Measurements from ENCODE around the gene GABRR1.

Gene GABRR1

DNA sequence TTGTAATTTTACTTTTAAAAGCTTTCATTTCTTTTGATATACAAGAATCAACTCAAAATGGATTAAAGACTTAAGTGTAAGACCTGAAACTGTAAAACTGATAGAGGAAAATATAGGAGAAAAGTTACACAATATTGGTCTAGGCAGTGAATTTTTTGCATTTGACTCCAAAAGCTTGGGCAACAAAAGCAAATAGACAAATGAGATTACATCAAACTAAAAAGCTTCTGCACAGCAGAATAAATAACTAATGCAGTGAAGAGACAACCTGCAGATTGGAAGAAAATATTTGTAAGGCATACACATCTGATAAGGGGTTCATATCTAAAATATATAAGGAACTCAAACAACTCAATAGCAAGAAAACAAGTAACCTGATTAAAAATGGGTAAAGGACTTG is 3.0 kb downstream of the GABRR1 start:
- no peak for DNase-seq

DNA sequence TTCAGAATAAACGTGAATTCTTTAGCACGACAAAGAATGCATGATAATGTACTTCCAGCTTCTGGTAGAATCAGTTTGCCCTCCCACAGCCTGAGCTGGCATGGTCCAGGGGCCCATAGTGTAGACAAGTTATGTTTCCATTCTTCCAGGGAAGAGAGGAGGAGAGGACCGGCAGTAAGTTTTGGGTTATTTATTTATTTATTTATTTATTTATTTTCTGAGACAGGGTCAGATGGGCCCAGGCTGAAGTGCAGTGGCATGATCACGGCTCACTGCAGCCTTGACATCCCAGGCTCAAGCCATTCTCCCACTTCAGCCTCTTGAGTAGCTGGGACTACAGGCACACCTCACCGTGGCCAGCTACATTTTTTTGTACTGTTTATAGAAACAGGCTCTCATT is 4.7 kb downstream of the GABRR1 start:
- DNase-seq, result no peak

DNA sequence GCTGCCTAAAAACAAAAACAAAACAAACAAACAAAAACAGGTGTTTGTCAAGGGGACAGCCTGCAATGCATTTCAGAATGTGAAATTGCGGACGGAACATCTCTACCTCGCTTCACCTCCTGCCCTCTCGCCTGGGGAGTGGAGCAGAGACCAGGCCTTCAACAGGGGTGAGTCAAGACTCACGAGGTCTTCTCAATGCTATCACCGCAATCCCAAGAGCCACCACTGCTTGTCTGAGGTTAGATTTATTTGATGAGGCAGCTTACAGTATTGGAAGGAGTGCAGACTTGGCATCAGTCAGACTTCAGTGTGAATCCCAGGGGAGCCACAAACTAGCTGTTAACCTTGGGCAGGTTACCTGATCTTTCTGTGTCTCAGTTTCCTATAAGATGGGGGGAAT is 7.7 kb downstream of the GABRR1 start:
- DNase-seq, result no peak

DNA sequence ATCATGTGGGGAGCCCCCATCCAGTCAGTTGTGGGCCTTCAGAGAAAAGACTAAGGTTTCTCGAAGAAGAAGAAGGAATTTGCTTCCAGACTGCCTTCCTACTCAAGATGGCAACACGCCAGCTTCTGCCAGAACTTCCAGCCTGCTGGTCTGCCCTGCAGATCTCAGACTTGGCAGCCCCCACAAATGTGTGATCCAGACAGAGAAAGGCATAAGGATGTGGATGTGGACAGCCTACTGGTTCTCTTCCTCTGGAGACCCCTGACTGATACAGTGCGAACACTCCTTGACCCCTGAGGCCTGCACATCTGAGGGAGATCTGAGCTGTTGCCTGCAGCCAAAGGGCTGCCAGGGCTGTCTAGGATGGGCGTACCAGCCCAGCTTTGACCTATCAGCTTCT is 8.6 kb downstream of the GABRR1 start:
- DNase-seq, result no peak

DNA sequence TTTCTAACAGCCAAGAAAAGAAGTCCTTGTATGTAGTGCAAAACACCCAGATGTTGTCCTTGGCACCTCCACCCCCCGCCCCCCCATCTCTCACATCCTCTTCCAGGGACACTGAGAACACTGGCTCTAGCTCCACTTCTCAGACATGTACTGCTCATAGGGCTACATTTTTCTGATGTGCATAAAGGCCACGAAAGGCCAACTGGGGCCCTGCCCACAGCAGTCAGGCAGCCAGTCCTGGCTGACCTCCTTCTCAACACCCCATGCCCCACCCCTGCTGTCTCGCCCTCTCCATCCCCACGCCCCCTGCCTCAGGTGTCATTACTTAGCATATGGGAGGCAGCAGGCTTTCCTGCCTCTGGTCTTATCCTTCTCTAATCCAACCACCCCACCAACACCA is 11.3 kb downstream of the GABRR1 start:
- no peak for DNase-seq

DNA sequence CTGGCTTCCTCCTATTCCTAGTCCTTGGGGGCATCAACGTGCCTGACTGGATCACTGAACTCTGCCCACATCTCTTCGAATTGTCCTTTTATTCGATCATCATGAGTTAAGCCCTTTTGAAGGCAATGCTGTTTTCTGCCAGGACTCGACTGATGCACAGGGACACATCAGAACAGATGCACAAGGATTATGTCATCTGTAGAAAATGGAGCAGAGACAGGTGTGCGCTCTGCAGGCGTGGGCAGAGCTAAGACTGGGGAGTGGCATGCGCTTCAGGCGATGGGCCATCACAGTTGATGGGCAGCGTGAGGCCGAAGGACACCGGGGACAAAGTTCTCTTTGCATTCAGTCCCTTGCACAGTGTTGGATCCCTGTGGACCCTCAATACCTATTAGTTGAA is 13.1 kb downstream of the GABRR1 start:
- no peak for DNase-seq

DNA sequence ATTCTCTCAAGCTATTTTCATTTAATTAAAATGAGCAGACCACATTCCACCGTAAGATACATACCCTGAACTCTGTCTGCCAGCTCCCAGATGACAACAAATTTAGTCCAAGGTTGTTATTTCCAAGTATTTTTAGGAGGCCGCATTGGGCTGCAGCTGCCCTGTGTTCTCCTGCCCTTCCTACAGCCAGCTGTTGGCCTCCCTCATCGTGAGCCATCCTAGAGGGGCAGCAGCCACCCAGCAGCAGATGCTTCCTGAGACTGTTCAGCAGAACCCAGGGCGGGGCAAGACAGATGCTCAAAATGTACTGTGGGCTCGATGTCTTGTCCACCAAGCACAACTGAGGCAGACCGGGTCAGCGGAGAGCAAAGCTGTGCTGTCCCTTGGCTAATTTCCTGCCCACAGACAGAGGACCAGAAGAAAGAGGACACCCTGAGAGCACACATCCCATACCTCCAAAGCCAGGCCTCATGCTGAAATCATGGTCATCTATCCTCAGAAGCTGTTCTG is 16.4 kb downstream of the GABRR1 start:
- DNase-seq, result no peak

DNA sequence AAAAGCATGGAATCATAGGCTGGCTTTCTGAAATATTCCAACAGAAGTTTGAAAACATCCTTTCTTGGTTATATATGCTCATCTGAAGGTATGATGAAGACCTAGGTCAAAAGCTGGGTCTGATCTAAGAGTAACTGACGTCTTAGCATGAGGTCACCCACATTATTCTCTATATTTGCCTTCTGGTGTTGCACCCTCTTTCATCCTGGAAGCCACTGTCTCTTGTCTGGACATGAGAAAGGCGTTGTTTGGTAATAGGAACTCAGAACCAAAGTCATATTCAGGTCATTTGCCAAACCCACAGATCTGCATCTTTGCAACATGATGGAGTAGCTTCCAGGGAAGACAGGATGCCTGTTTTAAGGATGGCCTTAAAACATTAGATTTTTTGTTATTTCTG is 17.6 kb downstream of the GABRR1 start:
- DNase-seq, result no peak

DNA sequence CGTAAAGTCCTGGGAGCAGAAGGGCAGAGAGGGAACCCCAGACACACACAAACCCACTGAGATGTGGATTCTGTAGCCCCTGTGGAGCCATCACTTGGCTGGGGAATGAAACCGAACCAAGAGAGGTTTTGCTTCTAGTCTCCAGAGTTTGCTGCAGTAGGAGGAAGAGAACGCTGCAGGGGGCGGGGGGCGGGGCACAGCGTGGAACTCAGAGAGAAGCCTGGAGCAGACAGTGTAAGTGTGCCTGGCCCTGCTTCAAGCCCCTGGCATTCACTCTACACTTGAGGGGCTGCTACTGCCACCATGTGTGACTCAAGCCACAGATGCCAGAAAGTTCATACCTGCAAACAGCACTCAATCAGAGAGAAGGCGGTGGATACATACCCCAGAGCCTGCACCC is 18.9 kb downstream of the GABRR1 start:
- no peak for DNase-seq

DNA sequence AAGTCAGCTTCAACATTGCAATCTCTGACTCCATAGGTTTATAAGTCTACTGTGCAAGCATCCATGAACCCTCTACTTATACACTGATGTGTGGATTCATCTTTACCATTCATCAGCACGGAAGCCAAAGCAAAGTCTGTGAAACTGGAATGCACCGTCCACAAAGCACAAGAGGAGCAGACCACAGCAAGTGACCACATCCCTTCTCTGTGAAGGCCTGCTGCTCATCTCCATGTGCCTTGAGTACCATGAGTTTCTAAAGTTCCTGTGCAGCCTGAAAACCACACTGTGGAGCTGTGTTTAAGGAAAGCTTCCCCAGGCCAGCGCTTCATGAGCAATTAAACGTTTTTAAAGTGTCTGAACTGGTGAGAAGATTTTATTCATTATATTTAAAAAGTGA is 20.0 kb downstream of the GABRR1 start:
- no peak for DNase-seq

DNA sequence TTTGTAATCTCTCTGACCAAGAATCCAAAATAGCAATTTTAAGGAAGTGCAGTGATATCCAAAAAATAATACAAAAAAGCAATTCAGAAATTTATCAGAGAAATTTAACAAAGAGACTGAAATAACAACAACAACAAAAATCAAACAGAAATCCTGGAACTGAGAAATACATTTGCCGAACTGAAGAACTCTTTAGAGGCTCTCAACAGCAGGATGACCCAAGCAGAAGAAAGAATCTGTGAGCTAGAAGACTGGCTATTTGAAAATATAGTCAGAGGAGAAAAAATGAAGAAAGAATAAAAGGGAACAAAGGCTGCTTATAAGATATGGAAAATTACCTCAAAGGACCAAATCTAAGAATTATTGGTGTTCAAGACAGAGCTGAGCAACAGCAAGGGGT is 22.6 kb downstream of the GABRR1 start:
- DNase-seq, result no peak

DNA sequence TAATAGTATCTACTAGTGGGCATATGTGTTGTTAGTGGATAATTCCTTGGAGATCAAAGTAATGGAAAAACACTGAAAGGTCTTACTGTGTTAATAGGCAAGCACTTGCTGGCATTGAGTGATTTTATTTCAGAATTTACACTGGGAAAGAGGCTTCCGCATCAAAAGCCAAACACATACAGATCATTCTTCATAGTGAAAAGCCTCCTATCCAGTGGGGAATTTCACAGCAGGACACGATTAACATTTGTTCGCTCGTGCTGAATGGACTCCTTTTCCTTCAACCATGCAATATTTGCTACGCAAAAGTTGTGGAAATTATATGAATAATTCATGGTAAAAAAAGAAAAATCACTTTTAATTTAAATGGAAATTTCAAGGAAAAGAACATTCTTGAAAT is 26.4 kb downstream of the GABRR1 start:
- DNase-seq, result no peak

DNA sequence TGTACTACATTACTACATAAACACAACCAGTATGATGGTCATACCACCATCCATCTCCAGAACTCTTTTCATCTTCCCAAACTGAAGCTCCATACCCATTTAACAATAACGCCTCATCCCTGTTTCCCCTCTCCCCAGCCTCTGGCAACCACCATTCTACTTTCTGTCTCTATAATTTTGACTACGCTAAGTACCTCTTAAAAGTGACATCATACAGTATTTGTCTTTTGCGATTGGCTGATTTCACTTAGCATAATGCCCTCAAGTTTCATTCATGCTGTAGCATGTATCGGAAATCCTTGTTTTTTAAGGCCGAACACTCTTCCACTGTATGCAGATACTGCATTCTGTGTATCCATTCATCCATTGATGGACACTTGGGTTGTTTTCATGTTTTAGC is 29.7 kb downstream of the GABRR1 start:
- no peak for DNase-seq

DNA sequence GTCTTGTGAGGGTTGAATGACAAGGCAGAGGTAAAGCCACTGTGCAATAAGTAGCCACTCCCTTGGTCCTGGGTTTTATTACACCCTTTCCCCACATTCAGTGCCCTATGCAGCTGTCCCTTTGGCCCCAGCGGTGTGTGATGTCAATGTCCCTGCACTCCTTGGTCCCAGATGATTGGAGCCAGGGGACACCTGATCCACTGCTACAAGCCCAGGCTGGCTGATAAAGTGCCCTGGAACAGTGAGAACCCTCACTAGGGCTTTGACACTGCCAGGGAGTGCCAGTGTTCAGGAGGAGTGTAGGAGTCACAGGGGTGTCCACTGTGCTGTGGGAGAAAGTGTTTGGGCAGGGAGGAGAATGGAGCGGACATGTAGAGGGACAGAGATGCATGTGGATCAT is 30.4 kb downstream of the GABRR1 start:
- no peak for DNase-seq

DNA sequence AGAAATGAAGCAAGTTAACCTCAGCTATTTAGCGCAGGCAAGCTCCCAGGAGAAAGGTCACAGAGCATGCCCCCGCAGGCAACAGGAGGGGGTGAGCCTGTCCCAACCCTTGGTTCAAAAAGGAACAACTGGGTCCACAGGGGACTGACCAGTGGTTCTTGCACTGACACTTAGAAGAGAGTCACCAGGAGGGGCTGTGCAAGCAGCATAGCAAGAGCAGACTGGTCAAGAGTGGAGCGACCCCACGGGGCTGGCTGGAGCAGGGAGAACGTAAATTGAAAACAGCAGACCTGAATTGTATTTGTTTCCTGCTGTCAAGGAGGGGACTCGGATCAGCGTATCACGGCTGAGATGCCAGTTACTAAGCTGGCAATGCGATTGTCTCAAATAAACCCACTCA is 32.8 kb downstream of the GABRR1 start:
- no peak for DNase-seq

DNA sequence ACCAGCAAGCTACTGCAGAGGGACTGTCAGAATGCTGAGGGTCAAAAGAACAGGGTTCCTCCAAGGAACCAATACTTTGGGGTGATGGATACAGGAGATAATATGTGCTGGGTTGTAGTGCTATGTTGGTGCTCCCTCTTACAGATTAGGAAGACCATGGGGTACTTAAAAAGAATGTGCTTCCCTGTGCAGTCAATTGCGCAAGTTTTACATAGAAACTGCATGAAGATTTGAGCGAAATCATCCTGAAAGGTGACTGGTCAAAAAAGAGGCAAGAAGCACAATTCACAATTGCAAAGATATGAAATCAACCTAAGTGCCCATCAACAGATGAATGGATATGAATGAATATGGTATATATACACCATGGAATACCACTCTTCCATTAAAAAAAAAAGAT is 33.9 kb downstream of the GABRR1 start:
- no peak for DNase-seq

DNA sequence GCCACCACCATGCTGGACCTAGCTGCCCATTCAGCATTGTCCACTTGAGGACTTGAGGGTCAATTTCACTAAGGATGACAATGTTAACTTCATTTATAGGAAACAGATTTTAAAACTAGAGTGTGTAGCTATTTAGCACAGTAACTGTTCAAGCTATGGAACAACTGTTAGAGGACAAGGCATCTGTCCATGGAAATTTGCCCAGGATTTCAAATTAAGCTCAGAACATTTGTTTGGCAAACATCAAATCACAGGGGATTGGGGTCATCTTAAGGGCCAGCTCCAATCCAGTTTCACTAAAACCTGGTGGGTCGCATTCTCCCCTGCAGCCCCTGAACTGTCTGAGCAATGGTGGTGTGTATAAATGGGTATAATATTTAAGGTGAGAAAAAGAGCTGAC is 36.2 kb downstream of the GABRR1 start:
- DNase-seq, result no peak

DNA sequence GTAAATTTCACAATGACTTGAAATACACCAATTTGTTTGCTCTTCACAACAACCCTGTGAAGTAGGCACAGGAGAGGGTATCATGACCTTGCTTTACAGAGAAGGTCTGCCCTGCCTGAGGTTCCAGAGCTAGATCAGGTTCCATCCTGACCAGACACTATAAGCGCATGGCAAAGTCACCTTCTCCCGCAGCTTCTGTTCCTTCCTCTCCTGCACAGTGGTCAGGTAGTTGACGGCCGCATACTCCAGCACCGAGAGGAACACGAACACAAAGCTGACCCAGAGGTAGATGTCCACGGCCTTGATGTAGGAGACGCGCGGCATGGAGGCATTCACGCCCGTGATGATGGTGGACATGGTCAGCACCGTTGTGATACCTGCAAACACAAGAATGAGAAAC is 37.0 kb downstream of the GABRR1 start:
- no peak for DNase-seq

DNA sequence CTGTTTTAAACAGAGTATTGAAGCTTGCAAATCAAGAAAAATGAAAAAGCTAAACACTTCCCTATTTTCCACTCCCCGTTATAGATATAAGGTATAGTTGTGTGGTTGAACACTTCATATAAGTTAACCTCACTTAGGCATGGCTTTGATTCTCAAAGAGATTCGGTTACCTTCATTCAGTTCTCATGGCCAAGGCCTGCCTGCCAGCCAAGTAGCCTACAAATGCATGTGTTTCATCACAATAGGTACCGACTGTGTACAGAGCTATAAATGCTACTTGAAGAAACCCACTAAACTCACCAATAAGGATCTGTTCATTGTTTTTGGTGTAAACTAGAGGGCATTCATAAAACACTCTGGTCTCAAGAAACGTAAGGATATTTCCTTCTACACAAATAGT is 43.5 kb downstream of the GABRR1 start:
- DNase-seq, result no peak

DNA sequence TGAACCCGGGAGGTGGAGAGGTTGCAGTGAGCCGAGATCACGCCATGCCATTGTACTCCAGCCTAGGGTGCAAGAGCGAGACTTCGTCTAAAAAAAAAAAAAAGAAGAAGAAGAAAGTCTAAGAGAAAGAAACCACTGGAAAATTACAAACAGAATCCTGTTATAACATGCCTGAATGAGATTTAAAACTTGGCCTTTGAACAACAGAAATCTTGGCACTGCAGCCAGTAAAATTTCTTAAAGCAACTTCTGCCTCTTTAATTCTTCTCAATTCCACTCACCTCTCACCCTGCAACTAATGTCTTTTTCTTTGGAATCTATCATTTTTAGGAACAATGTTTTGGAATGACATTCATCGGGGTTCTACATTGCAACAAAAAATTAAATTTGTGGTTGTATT is 45.0 kb downstream of the GABRR1 start:
- DNase-seq, result no peak

DNA sequence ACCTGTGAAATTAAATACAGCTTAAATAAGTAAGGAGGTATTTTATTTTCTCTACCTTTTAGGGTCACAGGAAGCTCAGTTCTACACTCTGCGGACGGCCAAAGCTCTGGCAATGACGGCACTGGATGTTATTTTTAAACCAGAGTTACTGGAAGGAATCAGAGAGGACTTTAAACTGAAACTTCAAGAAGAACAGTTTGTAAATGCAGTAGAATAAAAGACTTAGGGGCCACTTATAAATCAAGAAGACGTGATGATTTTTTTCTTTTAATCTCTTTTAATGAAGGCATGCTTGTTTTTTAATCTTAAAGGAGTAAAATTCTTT is 55.1 kb downstream of the GABRR1 start:
- no peak for DNase-seq

DNA sequence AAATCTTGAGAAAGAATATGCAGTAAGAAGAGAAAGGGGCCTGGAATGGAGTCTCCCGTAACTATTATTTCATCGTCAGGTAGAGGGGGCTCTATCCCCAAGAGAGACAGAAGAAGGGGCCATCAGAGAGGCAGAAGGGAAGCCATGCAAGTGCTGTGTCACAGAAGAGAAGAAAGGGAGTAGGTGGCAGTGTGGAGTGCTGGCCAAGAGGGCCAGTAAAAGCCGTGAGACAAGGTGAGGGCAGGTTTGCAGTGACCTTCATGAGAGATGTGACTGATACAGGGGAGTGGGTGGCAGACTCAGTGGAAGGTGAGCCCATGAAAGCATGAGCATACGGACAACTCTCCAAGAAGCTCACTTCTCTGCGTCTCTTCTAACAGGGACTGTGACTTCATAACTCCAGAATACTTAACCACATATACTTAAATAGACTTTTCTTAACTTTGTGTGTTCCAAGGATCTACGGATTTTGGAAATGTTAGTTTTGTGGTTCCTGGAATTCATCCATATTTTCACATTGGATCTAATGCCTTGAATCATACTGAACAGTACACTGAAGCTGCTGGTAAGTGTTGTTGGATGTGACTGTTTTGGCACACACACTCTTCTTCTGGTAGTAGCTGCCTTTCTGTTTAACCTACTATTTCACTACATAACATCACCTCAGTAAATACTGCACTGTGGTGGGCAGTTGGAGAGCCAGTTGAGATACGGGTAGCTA is 55.7 kb downstream of the GABRR1 start:
- no peak for DNase-seq

DNA sequence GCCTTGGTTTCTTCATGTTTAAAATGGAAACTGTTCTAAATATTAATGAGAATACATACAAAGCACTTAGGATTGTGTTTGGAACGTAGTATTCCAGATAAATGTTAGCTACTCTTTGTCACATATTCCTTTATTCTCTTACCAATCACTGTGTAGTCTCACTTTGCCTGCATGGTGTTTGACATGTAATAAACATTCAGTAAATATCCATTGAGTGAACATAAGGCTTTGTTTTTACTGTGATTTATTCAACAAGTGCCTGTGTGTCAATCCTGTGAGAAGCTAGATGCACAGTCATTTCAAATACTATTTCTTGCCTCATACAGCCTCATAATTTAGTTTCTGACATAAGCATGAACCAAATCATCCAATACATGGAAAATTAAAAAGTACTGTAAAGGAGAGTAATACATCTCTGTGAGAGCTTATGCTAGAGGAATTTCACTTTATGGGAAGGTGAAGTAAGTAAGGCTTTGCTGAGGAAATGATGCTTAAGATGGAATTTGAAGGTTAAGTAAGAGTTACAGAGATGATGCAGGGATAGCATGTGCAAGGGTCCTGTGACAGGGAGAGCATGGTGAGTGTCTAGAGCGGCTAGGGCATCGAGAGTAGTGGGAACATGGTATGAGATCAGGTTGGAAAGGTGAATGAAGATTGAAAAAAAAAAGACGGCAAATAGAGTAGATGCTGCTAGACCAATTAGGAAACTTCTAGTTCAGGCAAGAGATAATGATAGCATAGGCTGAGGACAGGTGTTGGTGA is 56.6 kb downstream of the GABRR1 start:
- DNase-seq, result no peak

DNA sequence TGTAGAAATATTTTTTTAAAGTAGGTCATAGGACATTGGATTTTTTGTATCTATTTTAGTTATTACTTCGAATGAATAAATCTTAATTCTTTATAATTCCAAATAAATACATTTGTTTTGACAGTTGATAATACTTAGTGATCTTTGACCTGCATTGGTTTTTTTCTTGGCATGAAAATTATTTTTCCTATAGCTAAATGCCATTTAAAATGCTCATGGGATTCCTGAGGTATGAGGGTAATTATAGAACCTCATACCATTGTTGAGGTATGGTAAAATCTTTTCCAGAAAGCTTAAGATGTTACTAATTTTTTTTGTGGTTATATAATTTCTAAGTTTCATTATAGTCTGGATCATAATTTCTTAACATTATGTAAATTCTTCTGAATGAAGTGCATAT is 63.0 kb downstream of the GABRR1 start:
- DNase-seq, result no peak

Data from CD4-positive, alpha-beta T cell treated with Interleukin-17A for 4 hours (primary cell).